Nephron progenitor cell (in vitro differentiated cells): Measurements from ENCODE around the gene PORCN.
A peak's percentile ranks its signal among the peaks of the same experiment; 100 is the strongest.

ENCODE experiments used
- DNase-seq: peaks from one replicate; pipeline ENCODE4 v3.0.0; 2021
- H3K27ac Mint-ChIP-seq: 2 replicates; pipeline ENCODE4 v1.8.0; 2021; ENCODE audit warnings: mild to moderate bottlenecking, moderate library complexity, mixed read lengths
- H3K27me3 Mint-ChIP-seq: 2 replicates; pipeline ENCODE4 v1.8.0; 2021; ENCODE audit warnings: mild to moderate bottlenecking, low read depth, mixed read lengths; ENCODE audit not compliant: poor library complexity
- H3K36me3 Mint-ChIP-seq: 2 replicates; pipeline ENCODE4 v1.8.0; 2021; ENCODE audit warnings: low read depth, mixed read lengths
- H3K4me1 Mint-ChIP-seq: 2 replicates; pipeline ENCODE4 v1.8.0; 2021; ENCODE audit warnings: mixed read lengths
- H3K4me3 Mint-ChIP-seq: 2 replicates; pipeline ENCODE4 v1.8.0; 2021; ENCODE audit warnings: mild to moderate bottlenecking, moderate library complexity, mixed read lengths
- H3K9me3 Mint-ChIP-seq: 2 replicates; pipeline ENCODE4 v1.8.0; 2021; ENCODE audit warnings: mild to moderate bottlenecking, moderate library complexity, mixed read lengths
- CTCF ChIP-seq: fragments of 200-600 bp; sonication (generic); IDR thresholded peaks from 2 replicates; pipeline ENCODE4 v1.5.0; 2021; ENCODE audit warnings: antibody characterized with exemption

The PORCN gene

GRCh38 chrX:48530736-48531135 is 21.9 kb downstream of the PORCN start:
- Mint-ChIP-seq H3K4me3 (no peak overlapping the region), H3K27me3 (no peaks in the 10 kb centered on the region), H3K9me3 (peaks cover 56% of the 10 kb centered on the region), H3K36me3 (peaks cover 37% of the 10 kb centered on the region), H3K27ac (no peak overlapping the region), H3K4me1 (no peaks in the 10 kb centered on the region)
- no peak for DNase-seq
- TF ChIP-seq CTCF: no peak

- H3K27ac Mint-ChIP-seq: no peak overlapping the region
- peaks cover 34% of the 10 kb centered on the region for H3K36me3 Mint-ChIP-seq
- no peak for DNase-seq
- no peaks in the 10 kb centered on the region for H3K27me3 Mint-ChIP-seq
- no peak for TF ChIP-seq CTCF
- no peak overlapping the region for H3K4me3 Mint-ChIP-seq
- peaks cover 58% of the 10 kb centered on the region for H3K9me3 Mint-ChIP-seq
- no peaks in the 10 kb centered on the region for H3K4me1 Mint-ChIP-seq
These were observed 22.7 kb downstream of the PORCN start for GRCh38 chrX:48531358-48531959.

- Mint-ChIP-seq H3K27ac (no peak overlapping the region), H3K4me3 (no peak overlapping the region)
These were observed 23.4 kb downstream of the PORCN start for GRCh38 chrX:48532161-48532560.

GRCh38 chrX:48533165-48533564 is 24.4 kb downstream of the PORCN start:
- no peak overlapping the region for H3K4me3 Mint-ChIP-seq
- peaks cover 32% of the 10 kb centered on the region for H3K36me3 Mint-ChIP-seq
- TF ChIP-seq CTCF: no peak
- no peak overlapping the region for H3K27ac Mint-ChIP-seq
- H3K9me3 Mint-ChIP-seq: peaks cover 63% of the 10 kb centered on the region
- H3K4me1 Mint-ChIP-seq: no peaks in the 10 kb centered on the region
- no peak for DNase-seq
- H3K27me3 Mint-ChIP-seq: no peaks in the 10 kb centered on the region

More at GRCh38 chrX:48532161-48532560, 23.4 kb downstream of the PORCN start:
- no peak for TF ChIP-seq CTCF
- Mint-ChIP-seq H3K9me3 (peaks cover 55% of the 10 kb centered on the region), H3K4me1 (no peaks in the 10 kb centered on the region), H3K27me3 (no peaks in the 10 kb centered on the region), H3K36me3 (peaks cover 30% of the 10 kb centered on the region)
- no peak for DNase-seq

- no peak overlapping the region for H3K27ac Mint-ChIP-seq
- TF ChIP-seq CTCF: no peak
- H3K27me3 Mint-ChIP-seq: peaks cover 2% of the 10 kb centered on the region
- H3K4me1 Mint-ChIP-seq: peaks cover 11% of the 10 kb centered on the region
- H3K36me3 Mint-ChIP-seq: peaks cover 33% of the 10 kb centered on the region
- DNase-seq: no peak
- H3K9me3 Mint-ChIP-seq: peaks cover 48% of the 10 kb centered on the region
- peak overlapping the region; percentile 88 for H3K4me3 Mint-ChIP-seq
These were observed 30.0 kb downstream of the PORCN start for GRCh38 chrX:48538641-48539344.
